ENCODE results near the gene MAML3.

Gene MAML3

GRCh38 chr4:139915037-139915436, 238.9 kb downstream of the MAML3 start:
- no peak for DNase-seq

GRCh38 chr4:139913995-139914598, 239.9 kb downstream of the MAML3 start:
- no peak for DNase-seq

GRCh38 chr4:139913398-139913990, 240.5 kb downstream of the MAML3 start:
- no peak for DNase-seq

GRCh38 chr4:139912445-139912844, 241.5 kb downstream of the MAML3 start:
- DNase-seq = no peak

GRCh38 chr4:139910106-139910505, 243.9 kb downstream of the MAML3 start:
- DNase-seq = no peak

- DNase-seq = no peak
These were observed 245.1 kb downstream of the MAML3 start for GRCh38 chr4:139908636-139909437.

GRCh38 chr4:139907001-139907809, 246.8 kb downstream of the MAML3 start:
- no peak for DNase-seq

- no peak for DNase-seq
These were observed 248.5 kb downstream of the MAML3 start for GRCh38 chr4:139905489-139905888.

- no peak for DNase-seq
These were observed 249.6 kb downstream of the MAML3 start for GRCh38 chr4:139904406-139904805.

GRCh38 chr4:139903845-139904244, 250.1 kb downstream of the MAML3 start:
- no peak for DNase-seq

- no peak for DNase-seq
These were observed 251.4 kb downstream of the MAML3 start for GRCh38 chr4:139902321-139903320.

- DNase-seq = no peak
These were observed 252.3 kb downstream of the MAML3 start for GRCh38 chr4:139901531-139902320.

- DNase-seq = no peak
These were observed 253.0 kb downstream of the MAML3 start for GRCh38 chr4:139900964-139901376.

- no peak for DNase-seq
These were observed 254.6 kb downstream of the MAML3 start for GRCh38 chr4:139899346-139899745.

- no peak for DNase-seq
These were observed 255.7 kb downstream of the MAML3 start for GRCh38 chr4:139898293-139898692.

GRCh38 chr4:139896091-139896604, 257.8 kb downstream of the MAML3 start:
- no peak for DNase-seq

- no peak for DNase-seq
These were observed 260.2 kb downstream of the MAML3 start for GRCh38 chr4:139893801-139894200.

GRCh38 chr4:139892973-139893736, 260.8 kb downstream of the MAML3 start:
- DNase-seq = no peak

GRCh38 chr4:139890816-139891215, 263.2 kb downstream of the MAML3 start:
- DNase-seq = peak; percentile 67 to 69

GRCh38 chr4:139889901-139890300, 264.1 kb downstream of the MAML3 start:
- no peak for DNase-seq
